Hematopoietic multipotent progenitor cell treated with erythropoietin and hydrocortisone succinate and interleukin-3 and kit ligand, for 8 days (in vitro differentiated cells): ENCODE measurements around the gene FMNL1.
A peak's percentile ranks its signal among the peaks of the same experiment; 100 is the strongest.

Experiments
- DNase-seq: peaks from one replicate; pipeline ENCODE4 v3.0.0-alpha.2; 2015

Gene FMNL1

DNA sequence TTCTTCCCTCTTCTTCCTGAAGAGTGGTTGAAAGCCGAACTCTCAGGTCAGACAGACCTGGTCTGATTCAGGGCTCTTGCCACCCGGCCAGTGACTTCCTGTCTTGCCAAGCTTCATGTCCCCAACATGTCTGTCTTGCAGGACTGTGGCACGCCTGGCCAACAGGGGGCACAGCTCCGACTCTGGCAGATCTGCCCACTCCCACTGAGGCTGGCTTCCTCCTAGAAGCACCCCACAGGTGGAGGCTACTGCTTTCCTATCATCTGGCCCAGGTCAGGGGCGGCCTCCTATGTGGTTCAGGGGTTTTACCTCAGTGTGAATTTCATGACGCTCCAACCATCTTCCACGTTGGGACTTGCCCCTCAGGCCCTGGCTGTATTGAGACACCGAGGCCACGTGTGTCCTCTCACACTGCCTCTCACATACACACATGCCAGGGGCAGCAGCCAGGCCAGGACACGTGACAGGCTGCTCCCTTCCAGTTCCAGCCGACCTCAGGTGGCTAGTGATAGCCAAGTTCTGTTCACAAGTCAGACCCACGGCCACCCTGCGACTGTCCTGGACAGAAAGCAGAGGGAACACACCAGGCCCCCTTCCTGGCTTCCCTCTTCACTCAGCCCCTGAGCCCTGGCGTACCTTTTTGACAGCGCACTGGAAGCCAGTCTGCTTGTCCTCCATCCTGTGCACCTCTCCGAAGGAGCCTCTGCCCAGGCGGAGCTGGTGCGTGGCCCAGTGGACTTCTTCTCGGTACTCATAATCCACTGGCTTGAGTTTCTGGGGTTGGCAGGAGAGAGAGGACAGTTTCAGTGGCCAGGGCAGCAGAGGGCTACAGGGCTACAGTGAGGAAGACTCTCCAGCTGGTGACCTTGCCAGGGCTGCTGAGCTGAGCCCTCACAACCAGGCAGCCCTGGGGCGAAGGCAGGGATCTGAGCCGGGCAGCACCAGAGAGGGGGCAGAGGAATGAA is 62.8 kb downstream of the FMNL1 start:
- peak; percentile 34 for DNase-seq

DNA sequence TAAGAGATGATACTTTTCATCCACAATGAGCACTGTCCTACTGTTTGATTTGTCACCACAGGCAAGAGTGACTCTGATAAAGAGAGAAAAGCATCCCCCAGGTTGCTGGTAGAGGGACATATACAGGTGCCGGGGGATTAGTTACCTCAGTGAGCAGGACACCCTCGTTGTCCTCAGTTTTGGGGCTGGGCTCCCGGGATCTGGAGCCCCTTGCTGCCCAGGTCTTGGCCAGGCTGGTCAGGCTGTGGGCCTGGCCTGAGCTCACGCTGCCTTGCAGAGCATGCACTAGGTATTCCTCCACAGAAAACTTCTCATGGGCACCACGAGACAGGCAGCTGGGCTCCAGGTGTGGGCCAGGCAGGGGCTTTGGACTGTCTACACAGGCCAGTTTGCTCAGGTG is 64.6 kb downstream of the FMNL1 start:
- no peak for DNase-seq

GRCh38 chr17:45287526-45288500 is 66.1 kb downstream of the FMNL1 start:
- peak; percentile 76 for DNase-seq

GRCh38 chr17:45288825-45289224 is 67.1 kb downstream of the FMNL1 start:
- DNase-seq, result no peak

DNA sequence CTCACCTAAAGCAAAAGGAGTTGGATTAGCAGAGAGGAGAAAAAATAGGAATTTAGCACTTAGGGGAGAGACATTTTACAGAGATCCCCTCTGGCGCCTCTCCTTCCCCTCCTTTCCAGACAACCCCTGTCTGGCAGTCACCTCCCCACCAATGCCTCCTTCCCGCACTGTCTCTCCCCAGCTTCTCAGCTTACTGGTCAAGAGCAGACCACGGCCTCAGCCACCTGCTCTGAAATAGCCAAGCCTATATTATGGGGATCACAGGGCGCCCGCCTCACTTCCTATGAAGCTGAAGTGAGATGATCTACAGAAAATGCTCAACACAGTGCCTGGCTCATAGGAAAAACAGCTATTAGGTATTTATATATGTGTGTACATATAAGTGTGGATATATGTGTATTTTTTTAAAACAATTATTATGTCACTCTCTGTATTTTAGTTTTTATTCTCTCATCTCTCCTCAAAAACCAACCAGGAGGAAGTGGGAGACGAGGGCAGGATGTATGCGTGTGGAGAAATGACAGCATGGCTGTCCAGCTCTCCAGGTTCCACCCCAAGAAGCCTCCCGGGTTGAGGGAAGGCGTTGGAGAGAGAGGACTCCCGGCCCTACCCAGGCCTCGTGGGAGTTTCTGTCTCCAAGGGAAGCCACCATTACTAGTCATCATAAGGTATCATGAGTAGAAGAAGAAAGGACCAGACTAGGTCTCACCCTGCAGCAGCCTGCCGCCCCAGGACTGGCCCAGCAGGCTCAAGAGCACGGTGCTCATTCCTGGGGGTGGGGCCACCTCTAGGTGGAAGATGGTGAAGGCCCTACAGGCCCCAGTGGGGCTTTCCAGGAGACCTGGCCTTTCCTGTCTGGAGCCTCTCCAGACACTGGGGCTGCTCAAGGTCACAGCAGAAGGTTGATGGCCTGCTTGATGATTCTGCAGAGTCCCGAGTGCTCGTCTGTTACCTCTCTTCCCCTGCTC is 67.9 kb downstream of the FMNL1 start:
- DNase-seq, result no peak

DNA sequence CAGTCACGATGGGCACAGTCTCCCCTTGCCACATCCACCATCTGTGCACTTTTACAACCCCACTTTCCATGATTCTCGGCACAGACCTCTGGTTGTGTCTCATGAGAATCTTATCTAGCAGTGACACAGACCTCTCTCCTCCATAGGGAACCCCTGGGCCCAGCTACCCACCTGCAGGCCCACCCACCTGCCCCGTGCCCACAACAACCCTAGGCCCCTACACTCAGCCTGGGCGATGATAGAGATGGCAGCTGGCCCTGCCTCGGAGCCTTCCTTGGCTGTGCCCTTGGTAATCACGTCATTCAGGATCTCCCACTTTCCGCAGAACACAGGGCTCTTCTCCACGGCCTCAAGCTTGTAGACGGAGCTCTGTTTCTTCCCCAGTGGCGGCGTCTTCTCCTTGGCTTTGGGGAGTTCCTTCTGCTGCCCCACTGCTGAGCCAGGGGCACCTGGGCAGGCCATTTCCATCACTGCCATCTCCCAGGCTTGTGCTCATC is 68.6 kb downstream of the FMNL1 start:
- no peak for DNase-seq

DNA sequence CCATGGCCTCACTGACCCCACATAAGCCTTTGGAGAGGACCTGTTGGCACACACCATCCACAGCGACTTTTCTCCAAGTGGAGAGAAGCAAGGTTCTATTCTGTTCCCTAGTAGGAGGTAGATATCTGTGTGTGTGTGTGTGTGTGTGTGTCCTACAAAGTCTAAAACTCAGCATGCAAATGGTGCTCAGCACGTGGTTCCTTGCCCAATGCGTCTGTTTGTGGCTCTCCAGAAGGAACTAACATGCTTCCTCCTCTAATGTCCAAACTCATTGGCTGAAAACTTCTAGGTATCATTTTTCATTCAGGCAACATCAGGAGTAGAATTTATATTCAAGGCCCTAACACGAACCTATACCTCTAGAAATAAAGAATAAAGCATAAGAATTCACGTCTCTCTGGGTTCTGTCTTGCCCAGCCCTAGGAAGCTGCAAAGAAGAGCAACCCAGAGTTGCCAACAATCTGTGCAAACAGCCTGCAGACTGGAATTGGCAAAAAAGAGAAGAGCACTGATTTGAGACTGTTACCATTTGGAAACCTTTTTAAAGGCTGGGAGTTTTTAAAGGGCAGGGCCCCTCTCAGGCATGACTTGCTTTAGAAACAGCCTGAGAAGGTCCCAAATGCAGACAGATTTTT is 69.6 kb downstream of the FMNL1 start:
- DNase-seq, result no peak

GRCh38 chr17:45292696-45293412 is 71.2 kb downstream of the FMNL1 start:
- DNase-seq, result no peak

DNA sequence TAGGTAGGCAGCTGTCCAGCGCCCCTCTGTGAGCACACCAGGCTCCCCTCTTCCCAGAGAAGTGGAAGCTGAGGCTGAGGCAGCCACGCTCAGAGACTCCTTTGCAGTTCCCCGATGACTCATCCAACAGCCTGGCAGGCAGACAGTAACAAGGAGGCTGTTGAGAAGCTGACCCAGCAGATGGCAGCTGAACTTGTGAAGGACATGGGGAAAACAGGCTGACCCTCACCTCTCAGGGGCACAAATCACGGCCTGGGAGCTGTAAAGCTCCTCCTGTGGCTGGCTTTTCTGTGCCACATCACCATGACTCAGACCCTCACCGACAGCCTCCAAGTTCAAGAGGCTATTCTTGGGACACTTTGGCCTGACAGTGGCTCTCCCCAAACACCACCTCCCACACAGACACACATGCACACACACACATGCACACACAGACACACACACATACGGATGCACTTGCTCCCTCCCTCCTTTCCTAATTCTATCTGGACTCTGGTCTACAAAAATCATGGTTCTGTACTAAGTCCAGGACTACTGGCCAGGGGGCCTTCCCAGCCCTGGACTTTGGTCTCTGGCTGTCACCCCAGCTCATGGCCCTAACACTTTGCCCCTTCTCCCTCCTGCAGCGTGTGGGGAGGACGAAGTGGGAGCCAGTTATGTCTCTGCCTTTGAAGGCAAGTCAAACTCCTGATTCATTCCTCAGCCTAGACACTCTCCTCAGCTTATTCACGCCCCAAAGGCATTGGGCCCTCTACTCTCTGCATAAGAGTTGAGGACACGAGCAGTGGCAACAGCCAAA is 71.9 kb downstream of the FMNL1 start:
- DNase-seq, result peak; percentile 41

DNA sequence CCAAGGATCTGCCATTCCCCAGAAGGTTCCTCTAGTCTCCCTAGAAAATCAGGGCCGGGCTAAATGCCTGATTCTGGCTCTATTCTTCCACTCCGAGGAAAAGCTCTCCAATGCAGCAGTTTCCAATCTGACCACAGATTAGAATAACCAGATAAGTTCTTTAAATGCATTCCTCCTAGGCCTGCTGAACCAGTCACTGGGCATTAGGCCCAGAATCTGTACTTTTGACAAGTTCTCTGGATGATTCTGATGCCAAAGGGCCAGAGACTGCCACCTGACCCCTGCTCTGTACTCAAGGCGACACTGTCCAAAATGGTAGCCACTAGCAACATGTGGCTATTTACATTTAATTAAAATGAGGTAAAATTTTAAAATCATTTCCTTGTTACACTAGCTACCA is 72.8 kb downstream of the FMNL1 start:
- DNase-seq, result no peak

DNA sequence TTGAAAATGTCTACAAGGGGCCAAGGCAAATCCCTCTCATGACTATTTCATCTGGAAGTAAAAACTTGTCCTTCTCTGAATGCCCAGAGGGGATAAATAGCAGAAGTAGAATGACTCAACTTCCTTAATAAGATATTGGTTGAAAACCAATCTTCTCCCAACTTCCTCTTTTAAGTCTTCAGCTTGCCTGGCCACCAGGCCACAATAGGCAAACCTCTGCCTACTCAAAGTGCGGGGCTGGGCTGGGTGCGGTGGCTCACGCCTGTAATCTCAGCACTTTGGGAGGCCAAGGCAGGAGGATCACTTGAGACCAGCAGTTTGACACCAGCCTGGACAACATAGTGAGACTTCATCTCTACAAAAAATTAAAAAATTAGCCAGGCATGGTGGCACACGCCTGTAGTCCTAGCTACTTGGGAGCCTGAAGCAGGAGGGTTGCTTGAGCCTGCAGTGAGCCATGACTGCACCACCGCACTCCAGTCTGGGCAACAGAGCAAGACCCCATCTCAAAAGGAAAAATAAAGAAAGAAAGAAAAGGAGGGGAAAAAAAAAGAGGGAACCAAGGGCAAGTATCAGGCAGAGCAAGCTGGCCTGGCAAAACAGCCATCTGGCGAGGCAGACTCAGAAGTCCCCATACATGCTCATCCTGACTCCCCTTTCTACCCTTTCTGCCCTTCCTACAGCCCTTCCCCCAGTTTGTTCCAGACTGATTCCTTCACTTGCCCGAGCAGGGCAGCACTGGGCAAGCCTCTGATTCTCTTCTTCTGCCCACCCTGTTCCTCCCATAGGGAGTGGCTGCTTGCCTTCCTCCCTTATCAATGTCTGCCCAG is 74.5 kb downstream of the FMNL1 start:
- peak; percentile 58 for DNase-seq

DNA sequence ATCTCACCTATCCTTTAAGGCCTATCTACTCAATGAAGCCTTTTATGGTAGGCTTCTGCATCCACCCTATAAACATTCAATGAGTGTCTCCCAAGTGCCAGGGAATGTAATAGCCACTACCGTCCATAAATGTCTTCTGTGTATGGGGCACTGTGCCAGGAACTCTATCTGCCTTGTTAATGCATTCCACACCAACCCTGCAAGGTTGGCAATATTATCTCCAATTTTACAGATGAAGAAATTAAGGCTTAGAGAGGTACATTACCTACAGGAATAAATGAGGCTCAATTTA is 75.1 kb downstream of the FMNL1 start:
- DNase-seq, result peak; percentile 78
